H7 (cell line): ENCODE data around the gene STK32A. TPM values are rescaled to one million over a fixed set of nuclear protein-coding genes. Genes with fewer than 3 reads are reported as not detected.

Experiments used
- DNase-seq: peaks from one replicate; pipeline ENCODE4 v3.0.0; 2012
- H3K27me3 ChIP-seq: 2 replicates; pipeline ENCODE4 v1.6.0; 2011; ENCODE audit warnings: mild to moderate bottlenecking, low read length; ENCODE audit not compliant: control insufficient read depth, insufficient read depth
- H3K36me3 ChIP-seq: replicated peaks from 2 replicates; pipeline ENCODE4 v1.5.1; 2011; ENCODE audit warnings: low read length; ENCODE audit not compliant: control insufficient read depth, insufficient read depth
- H3K4me3 ChIP-seq: 2 replicates; pipeline ENCODE4 v1.5.1; 2011; ENCODE audit warnings: low read depth, mild to moderate bottlenecking, control low read depth, low read length, moderate library complexity; ENCODE audit not compliant: insufficient read depth
- total RNA-seq: library from RNA; depleted of rRNA; stranded (reverse); fragments of >200 nt; shearing (Covaris generic); gene quantifications from 2 replicates; pipeline ENCODE4 v1.2.3, GENCODE V29; 2014

The STK32A gene
- total RNA-seq, 1 experiment from 2014 or later: 0.35 TPM

DNA sequence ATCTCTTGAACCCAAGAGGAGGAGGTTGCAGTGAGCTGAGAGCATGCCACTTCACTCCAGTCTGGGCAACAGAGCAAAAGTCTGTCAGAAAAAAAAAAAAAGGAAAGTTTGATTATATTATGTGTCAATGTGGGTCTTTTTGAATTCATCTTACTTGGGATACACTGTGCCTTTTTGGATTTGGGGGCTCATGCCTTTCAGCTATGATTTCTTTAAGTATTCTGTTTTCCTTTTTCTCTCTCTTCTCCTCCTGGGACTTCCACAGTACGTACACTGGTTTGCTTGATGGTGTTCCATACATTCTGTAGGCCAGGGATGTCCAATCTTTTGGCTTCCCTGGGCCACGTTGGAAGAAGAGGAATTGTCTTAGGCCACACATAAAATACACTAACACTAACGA, 146.7 kb downstream of the STK32A start:
- no peak overlapping the region for H3K4me3 ChIP-seq
- no peak for DNase-seq
- H3K27me3 ChIP-seq: no peaks in the 10 kb centered on the region
- H3K36me3 ChIP-seq: no peaks in the 10 kb centered on the region

DNA sequence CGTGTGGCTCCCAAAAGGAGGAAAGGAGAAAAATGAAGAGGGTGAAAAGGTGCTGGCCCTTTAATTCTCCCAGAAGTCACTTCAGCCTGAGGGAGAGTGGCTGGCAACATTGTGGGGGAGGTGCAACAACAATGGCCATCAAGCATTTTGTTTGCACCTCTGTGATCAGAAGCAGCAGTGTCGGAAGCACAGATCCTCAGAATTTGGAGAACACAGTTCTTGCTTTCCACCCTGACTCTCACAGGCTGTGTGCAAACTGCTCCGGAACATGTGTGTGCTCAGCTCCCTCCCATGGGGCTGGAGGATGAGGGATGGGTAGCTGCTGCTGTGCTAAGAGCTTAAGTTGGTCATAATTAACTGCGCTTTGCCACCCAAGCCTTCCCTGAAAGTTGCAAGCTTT, 147.9 kb downstream of the STK32A start:
- no peaks in the 10 kb centered on the region for H3K36me3 ChIP-seq
- H3K27me3 ChIP-seq: no peaks in the 10 kb centered on the region
- no peak for DNase-seq
- H3K4me3 ChIP-seq: no peak overlapping the region

DNA sequence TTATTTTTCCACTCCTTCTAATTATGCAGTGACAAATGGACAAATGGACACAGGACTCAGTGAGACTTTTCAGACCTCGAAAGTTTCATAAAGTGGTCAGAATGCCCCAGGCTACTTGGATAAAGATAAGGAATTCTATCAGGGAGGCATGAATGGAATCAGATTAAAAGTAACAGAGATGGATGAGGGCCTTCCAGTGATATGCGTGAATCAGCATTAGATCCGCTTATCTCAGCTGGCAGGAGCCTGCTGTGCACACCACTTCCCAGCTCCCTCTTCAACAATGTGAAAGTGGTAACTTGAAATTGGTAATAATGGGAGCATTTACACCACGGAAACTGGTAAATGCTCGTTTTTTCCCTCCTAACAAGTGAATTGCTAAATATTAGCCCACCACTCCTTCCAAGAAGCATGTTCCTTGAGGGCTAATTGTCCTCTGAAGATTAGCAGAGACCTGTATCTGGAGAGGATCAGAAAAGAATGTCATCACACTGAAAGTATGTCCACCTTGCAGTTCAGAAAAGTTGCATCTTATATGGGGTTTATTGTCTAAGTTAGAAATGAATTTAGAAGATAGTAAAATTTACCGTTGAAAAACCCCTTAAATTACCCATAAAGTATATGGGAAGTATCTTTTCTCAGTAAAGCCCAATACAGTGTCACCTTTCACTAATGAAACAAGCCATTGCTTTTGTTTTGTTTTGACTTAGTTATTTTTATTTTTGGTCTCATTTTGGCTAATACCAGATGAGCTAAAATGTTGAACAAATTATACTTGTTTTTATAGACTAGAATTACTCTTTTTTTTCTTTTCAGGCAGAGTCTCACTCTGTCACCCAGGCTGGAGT, 149.7 kb downstream of the STK32A start:
- Histone ChIP-seq H3K27me3 (no peaks in the 10 kb centered on the region), H3K4me3 (no peak overlapping the region), H3K36me3 (no peaks in the 10 kb centered on the region)
- DNase-seq: no peak

DNA sequence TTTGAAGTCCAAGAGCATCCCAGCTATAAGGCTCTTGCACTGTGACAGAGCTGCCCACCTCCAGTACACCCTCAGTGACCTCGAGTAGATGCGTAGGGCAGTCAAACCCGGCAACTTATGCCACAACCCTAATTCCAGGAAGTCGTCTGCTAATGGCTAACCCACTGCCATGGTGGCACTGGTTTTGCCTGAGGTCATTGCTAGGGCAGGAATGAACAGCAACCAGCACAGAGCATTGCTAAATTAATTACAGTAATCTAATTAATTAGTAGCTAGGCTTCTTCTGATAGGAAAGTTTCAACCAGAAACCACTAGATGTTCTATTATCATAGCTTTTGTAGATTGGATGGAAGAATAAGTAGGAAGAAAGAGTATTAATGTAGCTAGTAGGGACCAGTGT, 152.3 kb downstream of the STK32A start:
- no peak for DNase-seq
- no peaks in the 10 kb centered on the region for H3K27me3 ChIP-seq
- H3K36me3 ChIP-seq: peaks cover 5% of the 10 kb centered on the region
- H3K4me3 ChIP-seq: no peak overlapping the region

DNA sequence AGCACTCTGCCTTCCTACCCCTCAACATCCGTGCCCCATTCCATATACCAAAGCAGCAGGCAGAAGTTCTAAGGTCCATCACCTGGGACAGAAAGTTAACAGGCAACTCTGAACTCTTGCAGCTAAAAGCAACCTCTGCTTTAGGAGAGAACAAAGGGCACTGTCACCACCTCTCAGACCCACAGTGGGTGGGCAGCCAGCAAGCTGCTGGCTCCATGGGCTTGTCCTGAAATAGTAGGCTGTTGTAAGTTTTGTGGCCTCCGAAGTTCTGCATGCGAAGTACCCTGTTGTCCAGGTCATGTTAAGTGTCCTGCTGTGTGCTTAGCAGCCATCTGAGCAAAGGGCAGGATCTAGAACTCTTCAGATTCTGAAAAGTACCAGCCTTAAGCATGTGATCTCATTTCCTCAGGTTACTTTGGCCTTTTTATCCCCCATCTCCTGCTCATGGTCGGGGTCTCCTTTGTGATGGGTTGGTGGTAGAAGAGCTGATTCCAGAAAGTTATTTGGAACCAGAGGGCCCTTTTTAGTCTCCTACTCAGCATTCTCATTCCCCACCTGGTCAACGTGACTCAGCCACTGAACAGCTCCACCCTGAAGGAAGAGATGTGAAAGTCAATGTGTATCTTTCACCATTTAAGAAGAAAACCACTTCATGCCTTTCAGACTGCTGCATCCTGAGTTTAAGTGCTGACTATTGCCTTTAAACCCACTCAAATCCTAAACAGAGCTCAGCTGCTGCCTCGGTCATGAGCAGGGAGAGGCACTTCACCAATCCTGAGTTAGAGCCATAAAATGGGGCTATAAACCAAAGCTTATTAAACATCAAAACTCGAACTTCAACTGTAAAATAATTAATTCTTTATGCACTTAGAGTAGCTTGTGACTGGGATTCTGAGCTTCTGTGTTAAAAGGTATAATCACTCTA, 153.6 kb downstream of the STK32A start:
- no peaks in the 10 kb centered on the region for H3K27me3 ChIP-seq
- H3K4me3 ChIP-seq: no peak overlapping the region
- DNase-seq: no peak
- H3K36me3 ChIP-seq: peaks cover 16% of the 10 kb centered on the region

DNA sequence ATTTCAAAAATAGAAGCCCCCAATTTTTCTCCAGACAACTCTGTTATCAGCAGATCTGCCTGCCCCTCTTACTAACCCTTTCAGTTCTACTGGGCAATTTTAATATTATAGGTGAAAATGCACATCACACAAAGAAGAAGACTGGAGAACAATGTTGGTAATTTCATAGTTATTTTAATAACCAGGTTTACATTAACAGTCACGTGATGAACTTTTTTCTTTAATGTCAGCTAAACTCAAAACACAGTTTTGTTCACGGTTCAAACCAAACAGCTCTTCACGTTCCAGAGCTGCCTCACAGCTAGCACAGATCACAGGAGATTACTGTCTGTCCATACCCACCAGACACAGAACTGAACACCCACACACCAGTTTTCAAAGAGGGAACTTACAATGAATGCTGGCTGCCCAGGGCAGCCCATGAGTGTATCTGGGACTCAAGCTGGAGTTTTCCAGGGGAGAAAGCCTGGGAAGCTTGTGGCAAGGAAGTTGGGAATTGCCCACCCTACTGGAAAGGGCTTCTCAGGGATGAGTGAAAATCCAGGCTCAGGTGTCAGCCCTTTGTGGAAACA, 155.9 kb downstream of the STK32A start:
- peaks cover 24% of the 10 kb centered on the region for H3K36me3 ChIP-seq
- DNase-seq: no peak

DNA sequence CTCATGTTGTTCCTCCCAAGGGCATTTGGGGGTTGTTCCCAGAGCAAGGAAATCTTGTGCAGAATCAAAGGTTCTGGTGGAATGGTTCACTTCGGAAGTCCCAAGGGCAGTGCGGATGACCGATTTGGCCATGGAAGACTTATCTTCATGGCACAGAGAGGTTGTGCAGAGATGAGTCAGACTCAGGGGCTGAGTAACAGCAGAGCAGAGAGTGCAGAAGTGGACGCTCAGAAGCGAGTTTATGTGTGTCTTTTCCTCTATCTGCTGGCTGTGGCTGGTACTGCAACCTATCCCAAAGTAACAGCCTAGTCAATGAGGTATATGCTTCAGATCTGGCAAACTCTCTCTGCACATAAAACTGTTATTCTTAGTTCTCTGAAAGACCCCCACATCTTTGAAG, 157.0 kb downstream of the STK32A start:
- no peak overlapping the region for H3K4me3 ChIP-seq

More for the DNA sequence above, 155.9 kb downstream of the STK32A start:
- Histone ChIP-seq H3K27me3 (no peaks in the 10 kb centered on the region), H3K4me3 (no peak overlapping the region)

DNA sequence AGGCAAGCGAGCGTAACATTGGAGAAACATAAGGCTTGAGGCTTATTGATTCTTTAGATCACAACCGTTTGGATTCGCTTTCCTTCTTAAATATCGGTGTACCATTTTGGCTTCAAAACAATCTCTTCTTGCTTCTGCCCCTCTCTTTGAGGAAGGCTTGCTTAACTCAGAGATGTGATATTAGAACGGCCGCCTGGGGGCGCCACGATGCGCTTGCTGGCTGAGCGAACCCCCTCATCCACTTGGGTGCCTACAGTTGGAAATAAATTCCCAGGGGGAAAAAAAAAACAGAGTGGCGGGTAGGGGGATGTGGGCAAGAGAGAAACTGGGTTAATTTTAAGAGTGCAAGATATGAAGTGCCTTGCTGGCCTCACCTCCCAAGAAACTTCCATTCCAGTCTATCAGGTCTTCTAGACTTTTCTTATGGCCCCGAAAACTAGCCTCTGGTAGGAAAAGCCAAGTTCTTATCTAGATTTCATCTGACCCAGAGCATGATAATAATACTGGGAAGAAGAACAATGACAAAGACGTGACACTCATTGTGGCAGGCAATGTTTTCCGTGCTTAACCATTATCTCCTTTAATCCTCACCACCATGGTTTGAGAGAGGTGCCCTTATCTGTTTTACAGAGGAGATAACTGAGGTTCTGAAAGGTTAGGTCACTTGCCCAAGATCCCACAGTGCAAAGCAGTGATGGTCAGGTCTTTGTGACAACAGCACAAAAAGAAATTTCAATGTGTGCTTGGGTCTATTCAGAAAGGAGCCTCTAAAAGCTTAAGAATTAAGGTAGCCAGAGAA, 159.2 kb downstream of the STK32A start:
- peaks cover 43% of the 10 kb centered on the region for H3K36me3 ChIP-seq
- no peak overlapping the region for H3K4me3 ChIP-seq
- DNase-seq: peak; percentile 46
- H3K27me3 ChIP-seq: no peaks in the 10 kb centered on the region

More for the DNA sequence above, 157.0 kb downstream of the STK32A start:
- no peak for DNase-seq
- H3K27me3 ChIP-seq: no peaks in the 10 kb centered on the region
- peaks cover 31% of the 10 kb centered on the region for H3K36me3 ChIP-seq

DNA sequence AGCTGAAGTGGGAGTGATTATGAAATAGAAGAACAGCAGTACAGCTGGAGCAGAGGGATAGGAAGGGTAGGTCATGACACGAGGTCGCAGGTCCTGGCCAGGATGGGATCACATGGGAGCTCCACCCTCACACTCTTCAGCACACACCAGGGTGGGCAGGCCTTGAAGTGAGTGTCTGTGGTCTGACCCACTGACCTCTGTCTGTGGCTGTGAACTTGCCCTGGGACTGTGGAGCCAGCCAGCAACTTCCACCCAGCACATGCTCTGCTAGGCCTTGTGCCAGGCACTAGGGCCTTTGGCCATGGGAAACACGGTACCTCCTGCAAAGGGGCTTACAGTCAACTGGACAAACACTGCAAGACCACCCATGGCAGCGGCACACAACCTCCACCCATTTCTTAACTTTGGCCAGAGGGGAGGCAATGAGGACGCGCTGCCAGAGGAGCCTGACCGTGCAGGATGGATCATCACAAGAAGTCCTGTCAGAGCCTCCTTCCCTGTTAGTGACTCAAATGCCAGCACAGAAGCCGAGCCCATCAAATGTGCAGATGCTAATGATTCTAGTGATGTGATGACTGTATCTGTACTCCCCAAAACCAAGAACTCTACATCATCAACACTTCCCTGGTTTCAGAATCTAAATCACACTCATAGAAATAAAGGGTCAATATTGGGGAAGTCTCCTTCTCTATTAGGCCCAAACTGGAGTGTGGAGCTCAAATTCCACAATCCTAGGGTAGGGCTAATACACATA, 161.4 kb downstream of the STK32A start:
- H3K27me3 ChIP-seq: no peaks in the 10 kb centered on the region
- peaks cover 53% of the 10 kb centered on the region for H3K36me3 ChIP-seq
- no peak for DNase-seq
- H3K4me3 ChIP-seq: no peak overlapping the region

DNA sequence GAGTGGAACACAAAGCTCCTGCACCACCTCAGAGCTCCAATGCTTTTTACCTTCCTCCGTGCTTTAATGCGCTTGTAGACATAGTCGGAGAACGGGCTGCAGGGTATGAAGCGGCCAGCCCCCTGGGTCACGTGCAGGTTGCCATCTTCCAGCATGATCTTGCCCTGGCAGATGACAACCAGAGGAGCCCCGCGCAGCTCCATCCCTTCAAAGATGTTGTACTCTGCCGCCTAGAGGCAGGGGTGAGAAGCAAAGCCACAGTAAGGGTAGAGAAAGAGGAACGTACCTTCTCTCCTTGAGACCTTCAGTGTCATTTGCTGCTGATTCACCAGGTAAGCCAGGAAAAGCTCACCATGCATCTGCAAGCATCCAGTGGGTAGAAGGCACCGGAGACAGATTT, 162.8 kb downstream of the STK32A start:
- peaks cover 49% of the 10 kb centered on the region for H3K36me3 ChIP-seq
- DNase-seq: peak; percentile 59

DNA sequence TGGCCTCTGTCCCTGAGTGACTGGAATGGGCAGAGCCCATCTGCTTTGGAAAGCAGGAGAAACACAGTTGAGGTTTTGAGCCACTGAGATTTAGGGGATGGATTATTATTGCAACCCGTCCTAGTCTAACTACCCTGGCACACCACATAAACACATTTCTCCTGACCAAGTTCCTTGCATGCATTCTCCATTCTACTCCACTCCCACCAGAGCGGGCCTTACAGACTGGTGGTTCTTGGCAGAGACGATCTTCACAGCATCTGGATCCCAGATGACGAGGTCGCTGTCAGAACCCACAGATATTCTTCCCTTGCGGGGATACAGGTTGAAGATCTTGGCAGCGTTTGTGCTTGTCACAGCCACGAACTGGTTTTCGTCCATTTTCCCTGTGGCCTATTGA, 164.0 kb downstream of the STK32A start:
- H3K36me3 ChIP-seq: peaks cover 39% of the 10 kb centered on the region
- no peaks in the 10 kb centered on the region for H3K27me3 ChIP-seq
- no peak overlapping the region for H3K4me3 ChIP-seq
- no peak for DNase-seq

More for the DNA sequence above, 162.8 kb downstream of the STK32A start:
- H3K4me3 ChIP-seq: no peak overlapping the region
- no peaks in the 10 kb centered on the region for H3K27me3 ChIP-seq

DNA sequence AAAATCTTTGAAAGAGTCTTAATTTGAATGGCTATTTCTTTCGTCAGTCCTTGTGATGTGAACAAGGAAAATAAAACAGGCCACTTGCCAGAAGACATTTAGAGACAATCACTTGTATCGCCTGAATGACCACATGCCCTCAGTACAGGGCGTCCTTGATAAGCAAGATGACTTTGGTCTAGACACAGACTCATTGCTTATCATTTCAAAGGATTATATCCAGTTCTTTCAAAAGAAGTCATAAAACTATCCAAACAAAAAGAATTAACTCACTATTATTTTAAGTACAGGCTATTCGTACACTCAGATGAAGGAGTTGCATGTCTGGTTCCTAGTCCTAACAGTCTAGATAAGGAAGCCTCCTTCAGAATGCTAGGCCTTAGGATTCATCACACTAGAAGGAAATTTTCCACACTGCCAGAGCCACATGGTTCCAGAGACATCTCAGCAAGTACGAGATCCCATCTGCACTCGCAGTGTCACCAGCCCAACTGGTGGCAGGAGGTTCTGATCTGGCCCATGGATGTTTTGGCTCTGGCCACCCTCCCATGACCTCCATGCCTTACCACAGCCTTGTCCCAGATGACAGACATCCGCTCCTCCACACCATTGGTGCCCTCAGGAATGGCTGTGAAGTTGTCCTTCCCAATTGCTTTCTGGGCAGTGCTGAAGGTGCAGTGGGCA, 165.4 kb downstream of the STK32A start:
- no peak for DNase-seq
- Histone ChIP-seq H3K4me3 (no peak overlapping the region), H3K27me3 (no peaks in the 10 kb centered on the region), H3K36me3 (peaks cover 44% of the 10 kb centered on the region)

DNA sequence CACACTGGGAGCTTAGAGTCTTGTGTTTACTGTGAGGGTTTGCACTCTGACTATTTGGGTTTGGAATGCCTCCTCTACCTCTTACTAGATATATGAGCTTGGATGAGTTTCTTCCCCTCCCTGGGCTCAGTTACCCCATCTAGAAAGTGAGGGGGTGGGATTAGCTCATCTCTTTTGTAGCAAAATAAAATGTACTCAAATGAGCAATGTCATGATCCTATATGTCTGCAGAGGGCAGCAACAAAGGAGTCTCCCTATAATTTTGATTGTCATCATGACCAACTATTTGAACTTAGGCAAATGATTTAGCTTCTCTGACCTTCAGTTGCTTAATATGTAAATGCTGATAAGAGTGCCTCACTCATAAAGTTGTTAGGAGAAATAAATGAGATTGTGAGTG, 166.1 kb downstream of the STK32A start:
- Histone ChIP-seq H3K36me3 (peaks cover 46% of the 10 kb centered on the region), H3K4me3 (no peak overlapping the region), H3K27me3 (no peaks in the 10 kb centered on the region)
- no peak for DNase-seq
